Suppressor macrophage treated with lipopolysaccharide for 1 hour (primary cell): Measurements from ENCODE around the gene PIRT.

Experiments
- DNase-seq, 3 donors: peaks; one replicate each; pipeline ENCODE4 v3.0.0-alpha.2; 2020 to 2022

The PIRT gene

GRCh38 chr17:10785295-10785694 lies 52.6 kb downstream of the PIRT start:
- DNase-seq = no peak

- DNase-seq = no peak
Measured at GRCh38 chr17:10779609-10780008, 58.3 kb downstream of the PIRT start.

GRCh38 chr17:10777890-10778289 lies 60.0 kb downstream of the PIRT start:
- DNase-seq = no peak

GRCh38 chr17:10777131-10777807 lies 60.6 kb downstream of the PIRT start:
- no peak for DNase-seq

- peak; percentile 24 to 47 (median 45) for DNase-seq
Measured at GRCh38 chr17:10776381-10776780, 61.5 kb downstream of the PIRT start.

- DNase-seq = no peak
Measured at GRCh38 chr17:10775740-10776356, 62.0 kb downstream of the PIRT start.

GRCh38 chr17:10775058-10775457 lies 62.8 kb downstream of the PIRT start:
- DNase-seq = no peak

- DNase-seq = no peak
Measured at GRCh38 chr17:10773391-10773790, 64.5 kb downstream of the PIRT start.
